Omental fat pad (tissue), 4 donors: ENCODE data around the gene KIF2C. TPM values are rescaled to one million over a fixed set of nuclear protein-coding genes. Genes with fewer than 3 reads are reported as not detected.
"Not testable (repeated sequence)": the region's sequence is repeated elsewhere in the genome, so short reads cannot be mapped to it uniquely, and the experiment has no call there.

Experiments
- ATAC-seq: fragments of 150-250 bp; one replicate; pipeline ENCODE4 v1.9.1; 2016; ENCODE audit warnings: mild to moderate bottlenecking, moderate library complexity; ENCODE audit not compliant: low FRiP score
- DNase-seq: peaks from one replicate; pipeline ENCODE4 v3.0.0-alpha.2; 2019; ENCODE audit warnings: low spot score
- CTCF ChIP-seq, 3 donors: fragments of 450-650 bp; IDR thresholded peaks; one replicate each; pipeline ENCODE4 v1.5.1; 2016 to 2017; ENCODE audit warnings: antibody characterized with exemption in 3 of 3, mild to moderate bottlenecking in 3 of 3, moderate library complexity in 2 of 3
- total RNA-seq, 4 donors: library from RNA; depleted of rRNA; stranded (reverse); fragments of >200 nt; gene quantifications; one replicate each; pipeline ENCODE4 v1.1.0, GENCODE V29; 2016

KIF2C gene
- total RNA-seq, 4 donors from 2014 or later = 0.19 to 2.8 (median 0.93) TPM

- no peak for TF ChIP-seq CTCF (IDR thresholded peaks at IDR 0.05)
- ATAC-seq (peak; percentile 10), DNase-seq (no peak)
These were observed 68.7 kb downstream of the KIF2C start, which contains the start of gene BTBD19 for GRCh38 chr1:44808063-44808937. Gene BTBD19 (plus strand): TSS chr1:44808523. CDS start chr1:44808821, 298 bp downstream.

GRCh38 chr1:44808938-44809917, 69.6 kb downstream of the KIF2C start:
- no peak for TF ChIP-seq CTCF (IDR thresholded peaks at IDR 0.05)
- no peak for DNase-seq

GRCh38 chr1:44810101-44810761, 70.6 kb downstream of the KIF2C start:
- DNase-seq (no peak), ATAC-seq (no peak)
- no peak for TF ChIP-seq CTCF (IDR thresholded peaks at IDR 0.05)

More at GRCh38 chr1:44808938-44809917, 69.6 kb downstream of the KIF2C start:
- no peak for ATAC-seq

GRCh38 chr1:44810762-44811105, 71.1 kb downstream of the KIF2C start:
- not testable (repeated sequence) for DNase-seq, ATAC-seq

- TF ChIP-seq CTCF (IDR thresholded peaks at IDR 0.05) = no peak
- DNase-seq = no peak
- ATAC-seq = no peak
These were observed 71.6 kb downstream of the KIF2C start for GRCh38 chr1:44811234-44811633.

GRCh38 chr1:44812822-44813543, 73.3 kb downstream of the KIF2C start:
- no peak for DNase-seq
- no peak for ATAC-seq
- no peak for TF ChIP-seq CTCF (IDR thresholded peaks at IDR 0.05)

GRCh38 chr1:44815926-44816325, 76.3 kb downstream of the KIF2C start:
- ATAC-seq, DNase-seq: not testable (repeated sequence)
